GM21447 (cell line): ENCODE results near the gene ZEB2.
"Not testable (repeated sequence)": the region's sequence is repeated elsewhere in the genome, so short reads cannot be mapped to it uniquely, and the experiment has no call there.

Experiments used
- ATAC-seq: cut with Tn5 transposase; IDR thresholded peaks from one replicate; pipeline ENCODE4 v1.9.1; 2021; ENCODE audit not compliant: unreplicated experiment

ZEB2 gene

GRCh38 chr2:144396318-144396717 is 123.6 kb downstream of the ZEB2 start:
- ATAC-seq: no peak

- ATAC-seq: no peak
Observed at GRCh38 chr2:144390424-144391020, 129.4 kb downstream of the ZEB2 start.

- ATAC-seq: no peak
Observed at GRCh38 chr2:144389930-144390311, 130.0 kb downstream of the ZEB2 start.

- no peak for ATAC-seq
Observed at GRCh38 chr2:144389151-144389929, 130.6 kb downstream of the ZEB2 start.

GRCh38 chr2:144385381-144385780 is 134.5 kb downstream of the ZEB2 start:
- no peak for ATAC-seq

GRCh38 chr2:144383571-144384100 is 136.3 kb downstream of the ZEB2 start:
- ATAC-seq: no peak

GRCh38 chr2:144382849-144383248 is 137.1 kb downstream of the ZEB2 start:
- peak; percentile 100 for ATAC-seq

GRCh38 chr2:144381716-144382115 is 138.2 kb downstream of the ZEB2 start:
- ATAC-seq: no peak

- ATAC-seq: no peak
Observed at GRCh38 chr2:144379851-144380311, 140.0 kb downstream of the ZEB2 start.

- ATAC-seq: no peak
Observed at GRCh38 chr2:144378551-144378950, 141.4 kb downstream of the ZEB2 start.

- no peak for ATAC-seq
Observed at GRCh38 chr2:144377914-144378313, 142.0 kb downstream of the ZEB2 start.

GRCh38 chr2:144376926-144377325 is 143.0 kb downstream of the ZEB2 start:
- no peak for ATAC-seq

GRCh38 chr2:144376460-144376859 is 143.5 kb downstream of the ZEB2 start:
- ATAC-seq: no peak

- ATAC-seq: peak; percentile 65
Observed at GRCh38 chr2:144374163-144374661, 145.7 kb downstream of the ZEB2 start.

- no peak for ATAC-seq
Observed at GRCh38 chr2:144372410-144373080, 147.4 kb downstream of the ZEB2 start.

GRCh38 chr2:144370937-144371584 is 148.9 kb downstream of the ZEB2 start:
- ATAC-seq: no peak

GRCh38 chr2:144369416-144369815 is 150.5 kb downstream of the ZEB2 start:
- no peak for ATAC-seq

- no peak for ATAC-seq
Observed at GRCh38 chr2:144366825-144367429, 153.0 kb downstream of the ZEB2 start.

- ATAC-seq: peak; percentile 77
Observed at GRCh38 chr2:144364944-144365738, 154.8 kb downstream of the ZEB2 start.

- ATAC-seq: not testable (repeated sequence)
Observed at GRCh38 chr2:144364247-144364646, 155.7 kb downstream of the ZEB2 start.
